Daoy (cell line): ENCODE results near the gene UBE3D. TPM values are rescaled to one million over a fixed set of nuclear protein-coding genes. Genes with fewer than 3 reads are reported as not detected.
"Not testable (repeated sequence)": the region's sequence is repeated elsewhere in the genome, so short reads cannot be mapped to it uniquely, and the experiment has no call there.

Experiments
- DNase-seq: peaks from one replicate; pipeline ENCODE4 v3.0.0-alpha.2; 2015; ENCODE audit warnings: low read depth
- total RNA-seq: library from RNA; depleted of rRNA; stranded (reverse); fragments of >200 nt; shearing (Covaris generic); gene quantifications from 2 replicates; pipeline ENCODE4 v1.2.3, GENCODE V29; 2014

Gene UBE3D
- total RNA-seq, 1 experiment from 2014 or later = 9.9 TPM

DNA sequence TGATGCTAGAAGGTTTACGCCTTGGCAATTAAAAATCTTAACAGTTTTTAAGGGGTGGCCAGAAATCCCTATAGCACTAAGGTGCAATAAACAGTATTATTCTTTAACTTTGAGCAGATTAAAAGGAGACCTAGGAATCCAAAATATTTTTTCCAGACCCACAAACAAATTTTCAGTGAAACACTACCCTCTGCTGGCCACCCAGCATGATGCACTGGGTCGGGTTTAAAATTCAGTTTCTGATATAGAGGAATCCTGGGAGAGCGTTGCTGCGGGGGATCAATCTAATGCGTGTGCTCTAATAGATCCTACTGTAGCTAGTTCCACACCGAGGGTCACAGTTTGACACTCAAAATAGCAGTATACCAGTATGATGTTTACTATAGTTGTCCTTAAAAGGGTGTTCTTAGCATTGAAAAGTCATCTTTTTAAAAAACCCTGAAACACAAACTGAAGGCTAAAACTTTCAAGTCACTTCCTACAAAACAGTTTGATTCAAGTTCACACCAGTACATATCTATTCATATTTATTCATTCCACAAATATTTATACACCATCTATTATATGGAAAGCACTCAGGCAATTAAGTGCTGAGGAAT lies 10.2 kb downstream of the UBE3D start:
- peak; percentile 45 for DNase-seq

GRCh38 chr6:83053678-83054077 lies 12.0 kb downstream of the UBE3D start:
- no peak for DNase-seq

DNA sequence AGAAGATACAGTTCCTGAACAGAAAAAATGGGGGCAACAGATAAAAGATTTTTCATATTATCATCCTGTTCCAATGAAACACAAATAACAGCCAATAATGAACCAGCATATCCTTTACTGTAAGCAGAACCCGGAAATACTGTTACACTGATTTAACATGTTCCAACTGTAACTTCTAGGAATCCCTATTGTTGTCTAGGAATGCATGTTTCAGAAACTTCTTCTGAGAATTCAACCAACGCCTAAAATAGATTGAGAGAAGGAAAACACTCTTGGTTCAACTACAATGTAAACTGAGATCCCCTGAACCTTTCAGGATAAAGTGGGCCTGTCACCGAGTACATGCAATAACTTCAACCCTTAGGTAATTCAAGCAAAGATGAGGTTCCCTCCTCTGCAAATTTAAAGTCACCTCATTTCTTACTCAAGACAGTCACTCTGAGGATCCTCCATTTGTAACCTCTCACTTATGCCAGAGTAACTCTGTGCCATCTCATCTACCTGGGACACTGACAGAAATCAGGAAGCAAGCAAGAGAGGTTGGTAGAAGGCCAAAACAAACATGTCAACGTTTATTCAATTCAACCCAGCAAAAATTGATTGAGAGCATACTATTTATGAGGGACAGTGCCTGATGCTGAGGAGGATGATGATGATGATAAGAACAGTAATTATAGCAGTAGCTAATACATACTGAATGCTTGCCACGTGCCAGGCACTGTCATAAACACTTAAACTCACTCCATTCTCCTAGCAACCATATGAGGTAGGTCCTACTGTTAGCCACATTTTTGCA lies 14.1 kb downstream of the UBE3D start:
- DNase-seq = no peak

DNA sequence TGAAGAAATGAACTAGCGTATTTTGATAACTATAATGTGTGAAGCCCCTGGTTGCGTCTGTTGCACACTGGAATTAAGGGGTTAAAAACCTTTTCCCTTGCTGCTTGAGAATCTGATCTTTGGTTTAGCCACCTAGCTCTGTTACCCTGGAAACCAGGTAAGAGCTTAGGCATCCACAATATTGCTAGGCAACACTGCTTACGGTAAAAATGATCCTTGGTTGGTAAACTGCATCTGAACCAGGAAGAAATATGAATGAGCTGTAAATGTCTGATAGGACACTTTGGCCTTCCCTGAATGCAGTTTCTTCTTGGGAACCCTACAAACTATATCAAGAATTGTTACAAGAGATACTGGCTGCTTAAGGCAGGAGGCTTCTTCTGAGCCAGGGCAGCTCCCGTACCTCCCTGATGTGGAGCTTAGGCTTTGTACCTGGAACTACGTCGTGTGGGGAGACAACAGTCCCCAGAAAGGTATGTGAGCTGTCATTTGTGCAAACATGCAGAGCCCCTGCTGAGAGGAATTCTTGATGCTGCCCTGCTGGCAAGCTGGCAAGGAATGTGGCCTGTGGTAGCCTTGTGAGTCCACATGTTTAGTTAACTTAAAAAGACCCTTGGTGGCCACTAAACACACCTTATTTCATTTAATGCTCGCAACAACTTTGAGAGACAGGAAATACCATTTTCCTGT lies 18.4 kb downstream of the UBE3D start:
- DNase-seq = no peak

- DNase-seq = no peak
Measured at GRCh38 chr6:83044091-83044768, 21.4 kb downstream of the UBE3D start.

GRCh38 chr6:83042467-83043053 lies 23.1 kb downstream of the UBE3D start:
- no peak for DNase-seq

- DNase-seq = no peak
Measured at GRCh38 chr6:83038246-83038645, 27.4 kb downstream of the UBE3D start.

- DNase-seq = no peak
Measured at GRCh38 chr6:83031689-83032088, 34.0 kb downstream of the UBE3D start.

GRCh38 chr6:83019741-83020140 lies 45.9 kb downstream of the UBE3D start:
- DNase-seq = no peak

DNA sequence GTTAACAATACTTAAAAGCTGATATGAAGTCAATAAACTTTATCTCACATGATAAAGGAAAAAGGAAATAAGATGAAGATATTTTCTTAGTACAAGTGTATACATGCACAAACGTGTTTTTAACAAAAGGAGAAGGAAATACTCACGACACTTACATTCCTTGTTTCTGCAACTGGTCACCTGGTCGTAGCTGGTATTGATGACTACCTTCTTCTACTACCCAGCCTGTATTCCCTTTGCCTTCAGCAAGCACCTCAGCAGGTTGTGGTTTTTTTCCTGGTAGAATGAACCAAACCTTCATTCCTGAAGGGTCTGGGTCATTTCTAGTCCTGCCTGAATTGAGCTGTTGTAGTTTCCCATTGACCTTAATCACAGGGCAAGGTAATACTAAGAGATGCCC lies 54.5 kb downstream of the UBE3D start:
- DNase-seq = not testable (repeated sequence)

DNA sequence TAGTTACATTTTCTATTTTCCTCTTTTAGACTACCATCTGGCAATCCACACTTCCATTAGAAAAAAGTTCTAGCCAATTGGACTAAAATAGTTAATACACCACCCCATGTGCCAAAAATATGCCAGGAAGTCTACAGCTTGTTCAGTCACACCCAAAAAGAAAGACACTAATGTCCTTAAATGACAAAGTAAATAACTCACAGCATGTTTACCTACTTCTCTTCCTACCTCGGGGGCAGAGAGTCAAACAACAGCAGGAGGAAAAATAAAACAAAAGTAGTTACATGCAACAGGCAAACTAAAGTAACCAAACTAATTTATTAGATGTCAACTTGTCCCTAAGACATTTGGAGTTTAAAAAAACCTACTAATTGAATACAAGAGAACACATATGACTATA lies 57.0 kb downstream of the UBE3D start:
- DNase-seq = no peak

DNA sequence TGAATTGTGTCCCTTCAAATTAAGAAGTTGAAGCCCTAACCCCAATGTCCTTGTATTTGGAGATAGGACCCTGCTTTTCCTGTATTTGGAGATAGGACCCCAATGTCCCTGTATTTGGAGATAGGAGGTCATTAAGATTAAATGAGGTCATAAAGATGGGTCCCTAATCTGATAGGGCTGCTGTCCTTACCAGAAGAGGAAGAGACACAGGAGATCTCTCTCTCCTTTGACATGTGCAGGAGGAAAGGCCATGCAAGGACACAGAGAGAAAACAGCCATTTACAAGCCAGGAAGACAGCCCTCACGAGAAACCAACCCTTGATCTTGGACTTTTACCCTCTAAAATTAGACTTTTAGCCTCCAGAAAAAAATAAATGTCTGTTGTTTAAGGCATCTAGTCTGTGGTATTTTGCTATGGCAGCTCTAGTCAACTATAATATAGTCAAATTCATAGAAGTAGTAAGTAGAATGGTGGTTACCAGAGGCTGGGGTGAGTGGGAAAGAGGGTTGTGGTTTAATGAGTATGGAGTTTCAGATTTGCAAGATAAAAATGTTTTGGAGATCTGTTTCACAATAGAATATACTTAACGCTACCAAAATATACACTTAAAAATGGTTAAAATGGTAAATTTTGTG lies 59.3 kb downstream of the UBE3D start:
- no peak for DNase-seq

DNA sequence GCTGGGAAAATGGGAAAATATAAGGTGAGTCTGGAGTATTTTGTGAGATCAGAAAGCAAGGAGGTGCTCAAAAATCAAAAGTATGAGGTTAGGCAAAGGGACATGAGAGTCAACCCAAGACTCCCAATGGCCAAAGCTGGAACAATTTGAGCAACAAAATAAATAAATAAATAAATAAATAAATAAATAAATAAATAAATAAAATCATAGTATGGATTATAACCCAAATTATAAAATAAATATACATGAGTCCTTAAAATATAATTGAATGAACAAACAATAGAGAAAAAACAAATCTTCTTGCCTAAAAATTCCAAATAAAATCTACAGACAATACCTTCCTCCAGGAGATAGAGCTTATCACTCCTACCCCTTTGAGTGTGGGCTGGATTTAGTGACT lies 69.5 kb downstream of the UBE3D start:
- no peak for DNase-seq

- DNase-seq = no peak
Measured at GRCh38 chr6:82995066-82995465, 70.6 kb downstream of the UBE3D start.

DNA sequence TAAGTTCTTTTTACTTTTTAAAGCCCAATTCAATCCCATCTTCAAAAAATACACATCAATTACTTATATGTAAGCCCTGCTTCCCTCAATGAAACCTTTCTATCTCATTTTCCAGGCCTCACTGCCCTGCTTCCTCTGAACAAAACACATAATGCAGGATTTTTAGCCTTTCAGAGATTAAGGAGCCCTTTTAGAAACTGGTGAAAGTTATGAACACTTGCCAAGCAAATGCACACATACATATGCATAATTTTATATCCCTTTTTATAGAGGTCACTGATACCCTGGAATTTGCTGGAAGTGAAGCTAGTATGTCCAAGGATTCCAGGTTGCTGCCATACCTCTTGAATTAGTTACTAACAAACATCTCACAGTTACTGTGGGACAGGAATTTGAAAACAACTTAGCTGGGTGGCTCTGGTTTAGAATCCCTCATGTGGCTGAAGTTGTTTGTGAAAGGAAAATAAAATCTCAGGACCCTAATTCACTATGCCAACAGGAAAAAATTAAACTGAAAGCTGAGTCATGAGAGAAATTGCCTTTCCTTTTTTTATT lies 75.8 kb downstream of the UBE3D start:
- DNase-seq = no peak

- peak; percentile 16 for DNase-seq
Measured at GRCh38 chr6:82988930-82989351, 76.7 kb downstream of the UBE3D start.

GRCh38 chr6:82987951-82988350 lies 77.7 kb downstream of the UBE3D start:
- DNase-seq = no peak

- DNase-seq = no peak
Measured at GRCh38 chr6:82987416-82987815, 78.2 kb downstream of the UBE3D start.

- DNase-seq = no peak
Measured at GRCh38 chr6:82984720-82985119, 80.9 kb downstream of the UBE3D start.

GRCh38 chr6:82980086-82980485 lies 85.6 kb downstream of the UBE3D start:
- DNase-seq = peak; percentile 20

GRCh38 chr6:82979657-82980056 lies 86.0 kb downstream of the UBE3D start:
- DNase-seq = no peak
